C1 segment of cervical spinal cord (tissue), 14 donors: ENCODE measurements around the gene PYCR2.
A peak's percentile ranks its signal among the peaks of the same experiment; 100 is the strongest.
"Not testable (repeated sequence)": the region's sequence is repeated elsewhere in the genome, so short reads cannot be mapped to it uniquely, and the experiment has no call there.

Experiments
- DNase-seq, 14 donors: peaks; one replicate each; lab custom pipeline; 2025; lab: John Stamatoyannopoulos, UW

The PYCR2 gene

GRCh38 chr1:225923692-225924555 is at the start of gene PYCR2:
Gene PYCR2 (minus strand): TSS chr1:225924250. CDS start chr1:225924110, 140 bp downstream.
- peak; percentile 73 to 98 (median 92) for DNase-seq

GRCh38 chr1:225973158-225973557 is 49.1 kb upstream of the PYCR2 start:
- no peak for DNase-seq

GRCh38 chr1:225972344-225973152 is 48.5 kb upstream of the PYCR2 start:
- DNase-seq: no peak

GRCh38 chr1:225970592-225971157 is 46.6 kb upstream of the PYCR2 start:
- DNase-seq: not testable (repeated sequence)

- not testable (repeated sequence) for DNase-seq
Measured at GRCh38 chr1:225969751-225970150, 45.7 kb upstream of the PYCR2 start.

- DNase-seq: no peak
Measured at GRCh38 chr1:225965231-225965630, 41.2 kb upstream of the PYCR2 start.

- DNase-seq: no peak
Measured at GRCh38 chr1:225963735-225964530, 39.9 kb upstream of the PYCR2 start.

- peak in 2 of 14 donors; percentile 3 to 23 for DNase-seq
Measured at GRCh38 chr1:225962440-225962975, 38.5 kb upstream of the PYCR2 start.

- DNase-seq: no peak
Measured at GRCh38 chr1:225961659-225962439, 37.8 kb upstream of the PYCR2 start.

GRCh38 chr1:225958041-225958440 is 34.0 kb upstream of the PYCR2 start:
- DNase-seq: no peak

GRCh38 chr1:225954753-225955152 is 30.7 kb upstream of the PYCR2 start:
- DNase-seq: no peak

- no peak for DNase-seq
Measured at GRCh38 chr1:225953315-225953714, 29.3 kb upstream of the PYCR2 start.

- no peak for DNase-seq
Measured at GRCh38 chr1:225950905-225951497, 27.0 kb upstream of the PYCR2 start.

GRCh38 chr1:225949041-225949440 is 25.0 kb upstream of the PYCR2 start:
- DNase-seq: no peak

GRCh38 chr1:225946803-225947202 is 22.8 kb upstream of the PYCR2 start:
- no peak for DNase-seq

- DNase-seq: no peak
Measured at GRCh38 chr1:225946082-225946620, 22.1 kb upstream of the PYCR2 start.

GRCh38 chr1:225945564-225945963 is 21.5 kb upstream of the PYCR2 start:
- DNase-seq: no peak

GRCh38 chr1:225944951-225945350 is 20.9 kb upstream of the PYCR2 start:
- no peak for DNase-seq

GRCh38 chr1:225944387-225944786 is 20.3 kb upstream of the PYCR2 start:
- DNase-seq: no peak

- DNase-seq: no peak
Measured at GRCh38 chr1:225943582-225943981, 19.5 kb upstream of the PYCR2 start.
